ENCODE results near the gene CD74.
A peak's percentile ranks its signal among the peaks of the same experiment; 100 is the strongest.

The CD74 gene

GRCh38 chr5:150404121-150404520 lies 8.6 kb downstream of the CD74 start:
- Mint-ChIP-seq H3K27me3 (no peaks in the 10 kb centered on the region), H3K4me3 (no peak overlapping the region), H3K27ac (ENCODE audit: low read depth) (peak overlapping the region; percentile 8), H3K4me1 (peaks cover 39% of the 10 kb centered on the region), H3K9me3 (no peaks in the 10 kb centered on the region), H3K36me3 (ENCODE audit: insufficient read depth) (peaks cover 98% of the 10 kb centered on the region)
- ATAC-seq (replicated peaks; ENCODE audit: extremely low read depth, poor library complexity, severe bottlenecking) = no peak
- no peak for DNase-seq (ENCODE audit: low spot score in 2 of 2)

GRCh38 chr5:150402901-150403342 lies 9.8 kb downstream of the CD74 start:
- H3K9me3 Mint-ChIP-seq = no peaks in the 10 kb centered on the region
- peaks cover 95% of the 10 kb centered on the region for H3K36me3 Mint-ChIP-seq (ENCODE audit: insufficient read depth)
- peaks cover 36% of the 10 kb centered on the region for H3K4me1 Mint-ChIP-seq
- ATAC-seq (replicated peaks; ENCODE audit: extremely low read depth, poor library complexity, severe bottlenecking) (no peak), DNase-seq (ENCODE audit: low spot score in 2 of 2) (no peak)
- H3K27ac Mint-ChIP-seq (ENCODE audit: low read depth) = no peak overlapping the region
- H3K4me3 Mint-ChIP-seq = peak overlapping the region; percentile 2
- H3K27me3 Mint-ChIP-seq = no peaks in the 10 kb centered on the region

- Mint-ChIP-seq H3K9me3 (no peaks in the 10 kb centered on the region), H3K4me1 (peaks cover 37% of the 10 kb centered on the region), H3K27me3 (no peaks in the 10 kb centered on the region), H3K4me3 (peak overlapping the region; percentile 2), H3K27ac (ENCODE audit: low read depth) (no peak overlapping the region), H3K36me3 (ENCODE audit: insufficient read depth) (peaks cover 95% of the 10 kb centered on the region)
- DNase-seq (ENCODE audit: low spot score in 2 of 2) (no peak), ATAC-seq (replicated peaks; ENCODE audit: extremely low read depth, poor library complexity, severe bottlenecking) (no peak)
Observed at GRCh38 chr5:150402229-150402773, 10.4 kb downstream of the CD74 start.

- DNase-seq (ENCODE audit: low spot score in 2 of 2) = no peak
- ATAC-seq (replicated peaks; ENCODE audit: extremely low read depth, poor library complexity, severe bottlenecking) = no peak
- Mint-ChIP-seq H3K27ac (ENCODE audit: low read depth) (peak overlapping the region; percentile 89), H3K4me3 (peak overlapping the region; percentile 10), H3K4me1 (peaks cover 37% of the 10 kb centered on the region), H3K36me3 (ENCODE audit: insufficient read depth) (peaks cover 94% of the 10 kb centered on the region), H3K27me3 (no peaks in the 10 kb centered on the region), H3K9me3 (no peaks in the 10 kb centered on the region)
Observed at GRCh38 chr5:150401376-150402228, 11.1 kb downstream of the CD74 start.

- H3K4me1 Mint-ChIP-seq = peaks cover 33% of the 10 kb centered on the region
- peaks cover 94% of the 10 kb centered on the region for H3K36me3 Mint-ChIP-seq (ENCODE audit: insufficient read depth)
- peak overlapping the region; percentile 89 for H3K27ac Mint-ChIP-seq (ENCODE audit: low read depth)
- DNase-seq (ENCODE audit: low spot score in 2 of 2) = no peak
- H3K9me3 Mint-ChIP-seq = no peaks in the 10 kb centered on the region
- no peaks in the 10 kb centered on the region for H3K27me3 Mint-ChIP-seq
- H3K4me3 Mint-ChIP-seq = no peak overlapping the region
- ATAC-seq (replicated peaks; ENCODE audit: extremely low read depth, poor library complexity, severe bottlenecking) = no peak
Observed at GRCh38 chr5:150401076-150401375, 11.7 kb downstream of the CD74 start.

GRCh38 chr5:150400316-150401075 lies 12.2 kb downstream of the CD74 start:
- Mint-ChIP-seq H3K27ac (ENCODE audit: low read depth) (peak overlapping the region; percentile 89), H3K9me3 (no peaks in the 10 kb centered on the region), H3K4me1 (peaks cover 31% of the 10 kb centered on the region), H3K4me3 (no peak overlapping the region), H3K27me3 (no peaks in the 10 kb centered on the region), H3K36me3 (ENCODE audit: insufficient read depth) (peaks cover 94% of the 10 kb centered on the region)
- DNase-seq (ENCODE audit: low spot score in 2 of 2) = no peak
- ATAC-seq (replicated peaks; ENCODE audit: extremely low read depth, poor library complexity, severe bottlenecking) = no peak

GRCh38 chr5:150399524-150400211 lies 13.0 kb downstream of the CD74 start:
- peak overlapping the region; percentile 89 for H3K27ac Mint-ChIP-seq (ENCODE audit: low read depth)
- H3K4me3 Mint-ChIP-seq = no peak overlapping the region
- no peak for DNase-seq (ENCODE audit: low spot score in 2 of 2)
- peaks cover 31% of the 10 kb centered on the region for H3K4me1 Mint-ChIP-seq
- peaks cover 91% of the 10 kb centered on the region for H3K36me3 Mint-ChIP-seq (ENCODE audit: insufficient read depth)
- no peak for ATAC-seq (replicated peaks; ENCODE audit: extremely low read depth, poor library complexity, severe bottlenecking)
- no peaks in the 10 kb centered on the region for H3K9me3 Mint-ChIP-seq
- no peaks in the 10 kb centered on the region for H3K27me3 Mint-ChIP-seq

GRCh38 chr5:150398722-150399523 lies 13.8 kb downstream of the CD74 start:
- ATAC-seq (replicated peaks; ENCODE audit: extremely low read depth, poor library complexity, severe bottlenecking) (peak; percentile 50), DNase-seq (ENCODE audit: low spot score in 2 of 2) (no peak)
- H3K27ac Mint-ChIP-seq (ENCODE audit: low read depth) = peak overlapping the region; percentile 81
- no peaks in the 10 kb centered on the region for H3K9me3 Mint-ChIP-seq
- peaks cover 88% of the 10 kb centered on the region for H3K36me3 Mint-ChIP-seq (ENCODE audit: insufficient read depth)
- peaks cover 31% of the 10 kb centered on the region for H3K4me1 Mint-ChIP-seq
- H3K27me3 Mint-ChIP-seq = no peaks in the 10 kb centered on the region
- peak overlapping the region; percentile 32 for H3K4me3 Mint-ChIP-seq

- no peaks in the 10 kb centered on the region for H3K9me3 Mint-ChIP-seq
- ATAC-seq (replicated peaks; ENCODE audit: extremely low read depth, poor library complexity, severe bottlenecking) (no peak), DNase-seq (ENCODE audit: low spot score in 2 of 2) (no peak)
- H3K27me3 Mint-ChIP-seq = no peaks in the 10 kb centered on the region
- peaks cover 88% of the 10 kb centered on the region for H3K36me3 Mint-ChIP-seq (ENCODE audit: insufficient read depth)
- H3K27ac Mint-ChIP-seq (ENCODE audit: low read depth) = peak overlapping the region; percentile 81
- peak overlapping the region; percentile 53 for H3K4me3 Mint-ChIP-seq
- H3K4me1 Mint-ChIP-seq = peaks cover 31% of the 10 kb centered on the region
Observed at GRCh38 chr5:150397782-150398721, 14.7 kb downstream of the CD74 start.

GRCh38 chr5:150397146-150397781 lies 15.4 kb downstream of the CD74 start:
- Mint-ChIP-seq H3K9me3 (no peaks in the 10 kb centered on the region), H3K27me3 (no peaks in the 10 kb centered on the region), H3K4me3 (no peak overlapping the region), H3K4me1 (peaks cover 24% of the 10 kb centered on the region), H3K27ac (ENCODE audit: low read depth) (peak overlapping the region; percentile 81), H3K36me3 (ENCODE audit: insufficient read depth) (peaks cover 87% of the 10 kb centered on the region)
- no peak for ATAC-seq (replicated peaks; ENCODE audit: extremely low read depth, poor library complexity, severe bottlenecking)
- no peak for DNase-seq (ENCODE audit: low spot score in 2 of 2)

GRCh38 chr5:150396267-150396666 lies 16.4 kb downstream of the CD74 start:
- Mint-ChIP-seq H3K27ac (ENCODE audit: low read depth) (peak overlapping the region; percentile 83), H3K9me3 (no peaks in the 10 kb centered on the region), H3K27me3 (no peaks in the 10 kb centered on the region), H3K4me1 (peaks cover 18% of the 10 kb centered on the region), H3K4me3 (peak overlapping the region; percentile 36), H3K36me3 (ENCODE audit: insufficient read depth) (peaks cover 83% of the 10 kb centered on the region)
- ATAC-seq (replicated peaks; ENCODE audit: extremely low read depth, poor library complexity, severe bottlenecking) (no peak), DNase-seq (ENCODE audit: low spot score in 2 of 2) (no peak)

All from central memory CD8-positive, alpha-beta T cell (primary cell).